Measurements from ENCODE around the gene MED13L. TPM values are rescaled to one million over a fixed set of nuclear protein-coding genes. Genes with fewer than 3 reads are reported as not detected.

Gene MED13L
- total RNA-seq, 1 experiment from 2014 or later = 89.0 TPM

DNA sequence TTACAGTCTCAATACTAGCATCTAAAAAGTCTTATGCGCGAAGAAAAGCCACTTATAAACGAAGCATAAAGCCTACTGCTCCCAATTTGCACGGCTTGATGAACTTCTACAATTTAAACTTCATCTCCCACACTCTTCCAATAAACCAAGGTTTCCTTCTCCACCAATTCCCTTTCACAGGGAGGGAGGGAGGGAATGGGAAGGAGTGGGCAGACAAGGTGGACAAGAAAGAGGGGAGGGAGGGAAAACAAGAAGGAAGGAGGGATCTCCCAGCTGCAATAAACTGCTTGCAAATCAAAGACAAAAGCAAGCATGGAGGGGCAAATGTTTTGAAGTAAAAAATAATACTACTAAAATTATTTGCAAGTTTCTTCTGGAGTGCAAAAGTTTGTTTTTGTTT is 64.5 kb downstream of the MED13L start:
- no peaks in the 10 kb centered on the region for H3K4me1 Mint-ChIP-seq (ENCODE audit: low read depth, unreplicated experiment)
- TF ChIP-seq, protein P1, sequence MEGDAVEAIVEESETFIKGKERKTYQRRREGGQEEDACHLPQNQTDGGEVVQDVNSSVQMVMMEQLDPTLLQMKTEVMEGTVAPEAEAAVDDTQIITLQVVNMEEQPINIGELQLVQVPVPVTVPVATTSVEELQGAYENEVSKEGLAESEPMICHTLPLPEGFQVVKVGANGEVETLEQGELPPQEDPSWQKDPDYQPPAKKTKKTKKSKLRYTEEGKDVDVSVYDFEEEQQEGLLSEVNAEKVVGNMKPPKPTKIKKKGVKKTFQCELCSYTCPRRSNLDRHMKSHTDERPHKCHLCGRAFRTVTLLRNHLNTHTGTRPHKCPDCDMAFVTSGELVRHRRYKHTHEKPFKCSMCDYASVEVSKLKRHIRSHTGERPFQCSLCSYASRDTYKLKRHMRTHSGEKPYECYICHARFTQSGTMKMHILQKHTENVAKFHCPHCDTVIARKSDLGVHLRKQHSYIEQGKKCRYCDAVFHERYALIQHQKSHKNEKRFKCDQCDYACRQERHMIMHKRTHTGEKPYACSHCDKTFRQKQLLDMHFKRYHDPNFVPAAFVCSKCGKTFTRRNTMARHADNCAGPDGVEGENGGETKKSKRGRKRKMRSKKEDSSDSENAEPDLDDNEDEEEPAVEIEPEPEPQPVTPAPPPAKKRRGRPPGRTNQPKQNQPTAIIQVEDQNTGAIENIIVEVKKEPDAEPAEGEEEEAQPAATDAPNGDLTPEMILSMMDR (IDR thresholded peaks at IDR 0.05; ENCODE audit: unreplicated experiment) = no peak
- no peak overlapping the region for H3K27ac Mint-ChIP-seq (ENCODE audit: unreplicated experiment)
- no peaks in the 10 kb centered on the region for H3K27me3 Mint-ChIP-seq (ENCODE audit: unreplicated experiment)
- H3K36me3 Mint-ChIP-seq (ENCODE audit: insufficient read depth, unreplicated experiment) = no peaks in the 10 kb centered on the region
- BruUV-seq (replicated peaks) = no TSS peak
- H3K9me3 Mint-ChIP-seq (ENCODE audit: low read depth, unreplicated experiment) = no peaks in the 10 kb centered on the region
- DNase-seq = no peak
- CTCF ChIA-PET = no interaction called here
- H3K4me3 Mint-ChIP-seq (ENCODE audit: low read depth, unreplicated experiment) = no peak overlapping the region
- intact Hi-C loops (cut with micrococcal nuclease; ENCODE audit: unreplicated experiment) = no loop called here

DNA sequence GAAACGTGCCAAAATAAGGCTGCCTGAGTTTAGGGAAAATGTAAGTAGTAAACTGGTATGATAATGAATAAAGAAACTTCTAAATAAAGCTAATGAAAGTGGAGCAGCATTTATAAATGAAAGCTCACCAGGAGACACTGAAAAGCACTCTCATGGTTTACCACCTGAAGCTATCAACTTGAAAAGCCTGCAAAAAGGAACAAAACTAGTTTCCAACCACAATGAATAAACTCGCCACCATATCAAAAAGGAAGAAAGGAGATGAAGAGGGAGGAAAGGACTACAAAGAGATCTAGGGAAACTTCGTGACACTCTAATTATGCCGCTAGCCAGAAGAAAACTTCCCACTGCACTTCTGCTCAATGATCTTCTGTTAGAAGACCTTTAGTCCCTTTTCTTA is 66.7 kb downstream of the MED13L start:
- no peaks in the 10 kb centered on the region for H3K36me3 Mint-ChIP-seq (ENCODE audit: insufficient read depth, unreplicated experiment)
- no peak overlapping the region for H3K4me3 Mint-ChIP-seq (ENCODE audit: low read depth, unreplicated experiment)
- H3K27me3 Mint-ChIP-seq (ENCODE audit: unreplicated experiment) = no peaks in the 10 kb centered on the region
- no peak for DNase-seq
- no peaks in the 10 kb centered on the region for H3K9me3 Mint-ChIP-seq (ENCODE audit: low read depth, unreplicated experiment)
- no TSS peak for BruUV-seq (replicated peaks)
- H3K4me1 Mint-ChIP-seq (ENCODE audit: low read depth, unreplicated experiment) = no peaks in the 10 kb centered on the region
- CTCF ChIA-PET = interaction anchor here (0.7 to 1.1 kb wide), 2 partner anchors 15 to 768 kb away, joined by 3 to 4 read pairs; no protein-coding TSS in a partner anchor
- H3K27ac Mint-ChIP-seq (ENCODE audit: unreplicated experiment) = no peak overlapping the region
- intact Hi-C loops (cut with micrococcal nuclease; ENCODE audit: unreplicated experiment) = no loop called here
- TF ChIP-seq, protein P1 (IDR thresholded peaks at IDR 0.05; ENCODE audit: unreplicated experiment) = no peak

- BruUV-seq (replicated peaks) = no TSS peak
Measured at GRCh38 chr12:116210131-116210530, 67.4 kb downstream of the MED13L start.

GRCh38 chr12:116209503-116209902 is 68.0 kb downstream of the MED13L start:
- TF ChIP-seq, protein P1 (IDR thresholded peaks at IDR 0.05; ENCODE audit: unreplicated experiment) = no peak
- intact Hi-C loops (cut with micrococcal nuclease; ENCODE audit: unreplicated experiment) = no loop called here
- no peaks in the 10 kb centered on the region for H3K9me3 Mint-ChIP-seq (ENCODE audit: low read depth, unreplicated experiment)
- H3K4me1 Mint-ChIP-seq (ENCODE audit: low read depth, unreplicated experiment) = no peaks in the 10 kb centered on the region
- no peaks in the 10 kb centered on the region for H3K27me3 Mint-ChIP-seq (ENCODE audit: unreplicated experiment)
- H3K27ac Mint-ChIP-seq (ENCODE audit: unreplicated experiment) = no peak overlapping the region
- BruUV-seq (replicated peaks) = no TSS peak
- H3K4me3 Mint-ChIP-seq (ENCODE audit: low read depth, unreplicated experiment) = no peak overlapping the region
- DNase-seq = no peak
- CTCF ChIA-PET = no interaction called here
- H3K36me3 Mint-ChIP-seq (ENCODE audit: insufficient read depth, unreplicated experiment) = no peaks in the 10 kb centered on the region

More at GRCh38 chr12:116210131-116210530, 67.4 kb downstream of the MED13L start:
- no peaks in the 10 kb centered on the region for H3K9me3 Mint-ChIP-seq (ENCODE audit: low read depth, unreplicated experiment)
- no peaks in the 10 kb centered on the region for H3K4me1 Mint-ChIP-seq (ENCODE audit: low read depth, unreplicated experiment)
- H3K4me3 Mint-ChIP-seq (ENCODE audit: low read depth, unreplicated experiment) = no peak overlapping the region
- TF ChIP-seq, protein P1 (IDR thresholded peaks at IDR 0.05; ENCODE audit: unreplicated experiment) = no peak
- intact Hi-C loops (cut with micrococcal nuclease; ENCODE audit: unreplicated experiment) = no loop called here
- no peak for DNase-seq
- CTCF ChIA-PET = interaction anchor here (1.1 kb wide), 1 partner anchor 15 kb away, joined by 3 read pairs; no protein-coding TSS in a partner anchor
- no peak overlapping the region for H3K27ac Mint-ChIP-seq (ENCODE audit: unreplicated experiment)
- no peaks in the 10 kb centered on the region for H3K27me3 Mint-ChIP-seq (ENCODE audit: unreplicated experiment)
- no peaks in the 10 kb centered on the region for H3K36me3 Mint-ChIP-seq (ENCODE audit: insufficient read depth, unreplicated experiment)
